Tibial nerve (tissue), 4 donors: ENCODE results near the gene SMIM32.

Experiments used
- EP300 ChIP-seq, 2 donors: sonication (generic); formaldehyde crosslinking; IDR thresholded peaks; one replicate each; pipeline ENCODE4 v1.6.1; 2017; ENCODE audit warnings: antibody characterized with exemption in 2 of 2, mild to moderate bottlenecking in 1 of 2
- TF ChIP-seq, protein P1 (sequence below), 5 experiments: fragments of 200-600 bp in 3 of 5; fragments of 450-650 bp in 2 of 5; sonication (generic) in 3 of 5; IDR thresholded peaks; one replicate each; pipeline ENCODE4 v1.5.1; 2016 to 2019; ENCODE audit warnings: antibody characterized with exemption in 5 of 5, mild to moderate bottlenecking in 3 of 5, moderate library complexity in 2 of 5

DNA sequence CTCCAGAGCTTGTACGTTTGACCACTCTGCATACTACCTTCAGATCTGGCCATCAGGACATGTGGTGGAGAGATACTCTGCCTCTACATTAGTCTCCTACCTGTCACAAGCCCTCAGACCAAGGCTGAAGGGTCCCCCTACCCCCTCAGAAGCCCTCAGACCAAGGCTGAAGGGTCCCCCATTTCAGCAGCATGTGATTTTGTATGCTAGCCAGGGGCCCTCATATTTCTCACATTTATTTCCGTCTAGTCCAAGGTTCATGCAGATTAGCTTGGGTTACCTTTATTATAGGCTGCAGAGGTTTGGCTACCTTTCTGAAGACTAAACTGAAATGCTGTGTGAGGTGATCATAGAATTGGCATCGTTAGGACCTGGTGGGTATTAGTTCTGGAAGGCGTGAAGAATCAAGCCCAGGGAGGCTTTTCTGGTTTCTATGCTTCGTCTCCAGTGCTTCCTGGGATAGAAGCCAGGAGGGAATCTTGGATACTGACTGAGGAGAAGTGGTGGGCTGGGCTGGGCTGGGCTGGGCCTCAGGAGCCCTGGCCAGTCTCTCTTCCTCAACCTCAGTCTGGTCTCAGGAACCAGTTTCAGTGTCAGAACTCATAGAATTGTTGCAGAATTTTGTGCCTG lies 2.8 kb downstream of the SMIM32 start:
- TF ChIP-seq, protein P1, sequence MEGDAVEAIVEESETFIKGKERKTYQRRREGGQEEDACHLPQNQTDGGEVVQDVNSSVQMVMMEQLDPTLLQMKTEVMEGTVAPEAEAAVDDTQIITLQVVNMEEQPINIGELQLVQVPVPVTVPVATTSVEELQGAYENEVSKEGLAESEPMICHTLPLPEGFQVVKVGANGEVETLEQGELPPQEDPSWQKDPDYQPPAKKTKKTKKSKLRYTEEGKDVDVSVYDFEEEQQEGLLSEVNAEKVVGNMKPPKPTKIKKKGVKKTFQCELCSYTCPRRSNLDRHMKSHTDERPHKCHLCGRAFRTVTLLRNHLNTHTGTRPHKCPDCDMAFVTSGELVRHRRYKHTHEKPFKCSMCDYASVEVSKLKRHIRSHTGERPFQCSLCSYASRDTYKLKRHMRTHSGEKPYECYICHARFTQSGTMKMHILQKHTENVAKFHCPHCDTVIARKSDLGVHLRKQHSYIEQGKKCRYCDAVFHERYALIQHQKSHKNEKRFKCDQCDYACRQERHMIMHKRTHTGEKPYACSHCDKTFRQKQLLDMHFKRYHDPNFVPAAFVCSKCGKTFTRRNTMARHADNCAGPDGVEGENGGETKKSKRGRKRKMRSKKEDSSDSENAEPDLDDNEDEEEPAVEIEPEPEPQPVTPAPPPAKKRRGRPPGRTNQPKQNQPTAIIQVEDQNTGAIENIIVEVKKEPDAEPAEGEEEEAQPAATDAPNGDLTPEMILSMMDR (IDR thresholded peaks at IDR 0.05), result no peak
- TF ChIP-seq EP300 (IDR thresholded peaks at IDR 0.05), result no peak
